HG03354 (cell line): Measurements from ENCODE around the gene ZNF554.
"Not testable (repeated sequence)": the region's sequence is repeated elsewhere in the genome, so short reads cannot be mapped to it uniquely, and the experiment has no call there.

ENCODE experiments used
- ATAC-seq: cut with Tn5 transposase; IDR thresholded peaks from one replicate; pipeline ENCODE4 v1.9.1; 2021; ENCODE audit warnings: mild to moderate bottlenecking; ENCODE audit not compliant: unreplicated experiment, poor library complexity, severe bottlenecking

The ZNF554 gene

GRCh38 chr19:2790194-2790556 is 29.5 kb upstream of the ZNF554 start:
- ATAC-seq: no peak

GRCh38 chr19:2790557-2791271 is 29.0 kb upstream of the ZNF554 start:
- ATAC-seq: no peak

GRCh38 chr19:2791440-2791839 is 28.2 kb upstream of the ZNF554 start:
- no peak for ATAC-seq

GRCh38 chr19:2791876-2792275 is 27.8 kb upstream of the ZNF554 start:
- ATAC-seq: no peak

GRCh38 chr19:2792666-2793065 is 27.0 kb upstream of the ZNF554 start:
- ATAC-seq: not testable (repeated sequence)

GRCh38 chr19:2793126-2793525 is 26.5 kb upstream of the ZNF554 start:
- no peak for ATAC-seq

GRCh38 chr19:2793577-2793976 is 26.1 kb upstream of the ZNF554 start:
- no peak for ATAC-seq

GRCh38 chr19:2795827-2796658 is 23.6 kb upstream of the ZNF554 start:
- no peak for ATAC-seq

GRCh38 chr19:2796659-2797266 is 22.9 kb upstream of the ZNF554 start:
- ATAC-seq: no peak

- ATAC-seq: no peak
Measured at GRCh38 chr19:2797280-2797679, 22.4 kb upstream of the ZNF554 start.

- no peak for ATAC-seq
Measured at GRCh38 chr19:2798158-2798685, 21.4 kb upstream of the ZNF554 start.

- ATAC-seq: no peak
Measured at GRCh38 chr19:2798733-2799132, 20.9 kb upstream of the ZNF554 start.

GRCh38 chr19:2799273-2800020 is 20.2 kb upstream of the ZNF554 start:
- no peak for ATAC-seq

GRCh38 chr19:2800506-2800905 is 19.2 kb upstream of the ZNF554 start:
- no peak for ATAC-seq

- ATAC-seq: no peak
Measured at GRCh38 chr19:2802826-2803225, 16.8 kb upstream of the ZNF554 start.

- no peak for ATAC-seq
Measured at GRCh38 chr19:2803486-2804155, 16.0 kb upstream of the ZNF554 start.

- ATAC-seq: no peak
Measured at GRCh38 chr19:2804156-2805004, 15.3 kb upstream of the ZNF554 start.

- ATAC-seq: no peak
Measured at GRCh38 chr19:2805261-2805900, 14.3 kb upstream of the ZNF554 start.
